Stimulated activated CD8-positive, alpha-beta memory T cell treated with anti-CD3 and anti-CD28 coated beads, Interleukin-4, amount 100 ng/mL, for 4 hours (primary cell): ENCODE measurements around the gene JDP2.

Experiments used
- DNase-seq, 2 donors: peaks; one replicate each; pipeline ENCODE4 v3.0.0-alpha.2; 2020; ENCODE audit warnings: low read depth in 2 of 2, low spot score in 1 of 2

JDP2 gene

GRCh38 chr14:75409316-75410205 is 18.3 kb upstream of the JDP2 start:
- DNase-seq: no peak

- DNase-seq: no peak
Measured at GRCh38 chr14:75411214-75411540, 16.6 kb upstream of the JDP2 start.

GRCh38 chr14:75413013-75413412 is 14.8 kb upstream of the JDP2 start:
- DNase-seq: no peak

- no peak for DNase-seq
Measured at GRCh38 chr14:75417674-75418073, 10.1 kb upstream of the JDP2 start.

GRCh38 chr14:75418850-75419768 is 8.7 kb upstream of the JDP2 start:
- DNase-seq: no peak

- DNase-seq: no peak
Measured at GRCh38 chr14:75422169-75422568, 5.7 kb upstream of the JDP2 start.

GRCh38 chr14:75424496-75424895 is 3.3 kb upstream of the JDP2 start:
- no peak for DNase-seq

- no peak for DNase-seq
Measured at GRCh38 chr14:75425446-75425845, 2.4 kb upstream of the JDP2 start.

GRCh38 chr14:75426332-75427125 is 1.3 kb upstream of the JDP2 start:
- no peak for DNase-seq

GRCh38 chr14:75427126-75427481 is 718 bp upstream of the JDP2 start:
- DNase-seq: no peak

GRCh38 chr14:75428230-75429104 is 645 bp downstream of the JDP2 start:
- DNase-seq: no peak

- no peak for DNase-seq
Measured at GRCh38 chr14:75429562-75429961, 1.7 kb downstream of the JDP2 start.

GRCh38 chr14:75430116-75430515 is 2.3 kb downstream of the JDP2 start:
- no peak for DNase-seq

GRCh38 chr14:75430526-75430925 is 2.7 kb downstream of the JDP2 start:
- no peak for DNase-seq

- DNase-seq: no peak
Measured at GRCh38 chr14:75430976-75431375, 3.2 kb downstream of the JDP2 start.

- DNase-seq: no peak
Measured at GRCh38 chr14:75431827-75432226, 4.0 kb downstream of the JDP2 start.

- DNase-seq: no peak
Measured at GRCh38 chr14:75432411-75432810, 4.6 kb downstream of the JDP2 start.

GRCh38 chr14:75433631-75434071 is 5.8 kb downstream of the JDP2 start:
- DNase-seq: no peak

- DNase-seq: no peak
Measured at GRCh38 chr14:75434138-75434889, 6.5 kb downstream of the JDP2 start.

- no peak for DNase-seq
Measured at GRCh38 chr14:75434890-75435248, 7.0 kb downstream of the JDP2 start.
